HepG2 (cell line): ENCODE data around the gene TRNP1. TPM values are rescaled to one million over a fixed set of nuclear protein-coding genes. Genes with fewer than 3 reads are reported as not detected.

Experiments
- CENPBD1 ChIP-seq: sonication (generic); formaldehyde crosslinking; IDR thresholded peaks from 2 replicates; pipeline ENCODE4 v1.8.0; 2022; ENCODE audit warnings: missing genetic modification reagents, low read depth, mild to moderate bottlenecking, borderline replicate concordance
- DR1 ChIP-seq: sonication (generic); formaldehyde crosslinking; IDR thresholded peaks from 2 replicates; pipeline ENCODE4 v1.8.0; 2021; ENCODE audit warnings: mild to moderate bottlenecking, missing genetic modification reagents, inconsistent platforms
- FOXM1 ChIP-seq: sonication (generic); formaldehyde crosslinking; IDR thresholded peaks from 2 replicates; pipeline ENCODE4 v1.5.0; 2020; ENCODE audit warnings: missing genetic modification reagents
- GABPA ChIP-seq, 2 experiments: IDR thresholded peaks; 2 replicates each; pipeline ENCODE4 v1.6.1; 2011 to 2016; ENCODE audit warnings: low read depth in 2 of 2, low read length in 1 of 2, missing biosample characterization in 1 of 2, missing genetic modification characterization in 1 of 2
- ISL2 ChIP-seq: sonication (generic); formaldehyde crosslinking; IDR thresholded peaks from 2 replicates; pipeline ENCODE4 v1.5.0; 2020; ENCODE audit warnings: missing genetic modification reagents
- NR2F1 ChIP-seq, 2 experiments: fragments of 450-650 bp in 1 of 2; formaldehyde crosslinking in 1 of 2; IDR thresholded peaks; 2 replicates each; pipeline versions ENCODE4 v1.5.0 to v1.6.1; 2016 to 2020; ENCODE audit warnings: mild to moderate bottlenecking in 1 of 2, missing compliant biosample characterization in 1 of 2, missing genetic modification reagents in 1 of 2, moderate library complexity in 1 of 2
- RFXAP ChIP-seq: sonication (generic); formaldehyde crosslinking; IDR thresholded peaks from 2 replicates; pipeline ENCODE4 v1.4.0; 2020; ENCODE audit warnings: missing genetic modification reagents, borderline replicate concordance
- SRSF1 ChIP-seq: fragments of 200-400 bp; formaldehyde crosslinking; optimal IDR thresholded peaks from 2 replicates; pipeline ENCODE3; 2017; ENCODE audit warnings: mild to moderate bottlenecking, low read depth, low read length, moderate library complexity
- THYN1 ChIP-seq: sonication (generic); formaldehyde crosslinking; IDR thresholded peaks from 2 replicates; pipeline ENCODE4 v1.8.1; 2023; ENCODE audit warnings: low read depth, mild to moderate bottlenecking, moderate library complexity, missing genetic modification reagents, borderline replicate concordance
- USF2 ChIP-seq, 2 experiments: sonication (generic) in 1 of 2; formaldehyde crosslinking in 1 of 2; IDR thresholded peaks; 2 replicates each; pipeline versions ENCODE4 v1.5.1 to v1.6.1; 2011 to 2020; ENCODE audit warnings: borderline replicate concordance in 1 of 2, low read depth in 1 of 2, low read length in 1 of 2, mild to moderate bottlenecking in 1 of 2, missing genetic modification reagents in 1 of 2, moderate library complexity in 1 of 2
- ZNF691 ChIP-seq: sonication (generic); formaldehyde crosslinking; IDR thresholded peaks from 2 replicates; pipeline ENCODE4 v1.4.0; 2020; ENCODE audit warnings: missing genetic modification reagents, low read depth, mild to moderate bottlenecking, borderline replicate concordance
- ZNF766 ChIP-seq: sonication (generic); formaldehyde crosslinking; IDR thresholded peaks from 2 replicates; pipeline ENCODE4 v1.5.0; 2020; ENCODE audit warnings: missing genetic modification reagents, borderline replicate concordance
- ZSCAN22 ChIP-seq: sonication (generic); formaldehyde crosslinking; IDR thresholded peaks from 2 replicates; pipeline ENCODE4 v1.4.0; 2020; ENCODE audit warnings: mild to moderate bottlenecking, missing genetic modification reagents
- polyA plus RNA-seq, 8 experiments: library from polyadenylated mRNA; depleted of rRNA in 3 of 8; stranded (reverse) in 7 of 8; unstranded in 1 of 8; fragments of >200 nt; fragmentation: Illumina TruSeq in 4 of 8; extraction: Trizol in 4 of 8; gene quantifications; 2 replicates each; pipeline versions ENCODE4 v1.2.1 to v1.2.3, GENCODE V29; 2011 to 2016; ENCODE audit warnings: low read depth in 4 of 8, missing spikeins in 1 of 8, mixed read lengths in 1 of 8; ENCODE audit not compliant: insufficient read depth in 1 of 8
- total RNA-seq, 5 experiments: library from RNA; depleted of rRNA; stranded (reverse); fragments of >200 nt; fragmentation: Illumina TruSeq; extraction: Trizol; gene quantifications; 2 replicates each; pipeline ENCODE4 v1.2.3, GENCODE V29; 2016; ENCODE audit warnings: low read depth in 1 of 5
- TF ChIP-seq, protein P1 (sequence below): sonication (generic); formaldehyde crosslinking; IDR thresholded peaks from 2 replicates; pipeline ENCODE4 v1.9.0; 2021; ENCODE audit warnings: mild to moderate bottlenecking, missing genetic modification reagents
- TF ChIP-seq, protein P2 (sequence below): sonication (generic); formaldehyde crosslinking; conservative IDR thresholded peaks from 2 replicates; pipeline ENCODE4 v1.4.0; 2020; ENCODE audit warnings: missing genetic modification reagents

Gene TRNP1
- total and polyA plus RNA-seq, 2 of the 13 experiments (the other 11 are each of a cell fraction or from before 2014, with no cell fraction given), result 42.0 to 158 TPM

DNA sequence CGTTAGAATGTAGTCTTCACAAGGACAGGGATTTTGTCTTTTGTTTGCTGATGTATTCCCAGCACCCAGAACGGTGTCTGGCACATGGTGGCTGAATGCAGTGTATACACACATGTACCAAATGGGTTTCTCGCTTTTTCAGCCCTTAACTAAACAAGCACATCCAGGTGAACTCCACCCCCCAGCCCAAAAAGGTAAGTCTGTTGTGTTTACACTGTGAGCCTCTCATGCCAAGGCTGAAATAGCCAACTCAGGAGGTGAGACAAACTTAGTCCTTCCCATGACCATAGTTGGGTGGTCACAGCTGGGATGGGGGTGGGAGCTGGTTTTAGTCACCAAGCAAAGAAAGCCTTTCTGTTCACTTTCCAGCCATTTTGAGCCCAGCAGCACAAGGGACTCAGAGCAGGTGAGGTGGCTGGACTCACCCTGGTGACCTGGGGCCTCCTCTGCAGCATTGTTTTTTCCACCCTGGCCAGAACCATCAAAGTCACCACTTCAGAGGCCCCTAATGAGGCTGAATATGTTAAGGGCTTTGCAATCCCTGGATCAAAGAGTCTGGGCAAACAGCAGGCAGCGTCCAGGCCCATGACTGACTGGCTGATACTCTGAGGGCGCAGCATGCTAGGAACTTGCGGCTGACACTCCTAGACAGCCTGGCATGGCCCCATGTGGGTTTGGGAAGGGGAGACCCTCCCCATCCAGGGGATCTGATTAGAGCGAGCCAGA is 10.4 kb downstream of the TRNP1 start (continued):
- TF ChIP-seq CENPBD1 (no peak), ZNF766 (no peak), NR2F1 (CRISPR knock-in tag; IDR thresholded peaks at IDR 0.05) (no peak; a peak in 1 of 4 replicates), GABPA (IDR thresholded peaks at IDR 0.05; ENCODE audit: low read depth, low read length) (no peak), GABPA (CRISPR knock-in tag; IDR thresholded peaks at IDR 0.05; ENCODE audit: low read depth) (no peak), DR1 (CRISPR knock-in tag) (no peak), ZSCAN22 (CRISPR knock-in tag) (no peak), USF2 (IDR thresholded peaks at IDR 0.05; ENCODE audit: low read depth, low read length) (no peak), USF2 (CRISPR knock-in tag; IDR thresholded peaks at IDR 0.05; ENCODE audit: borderline replicate concordance) (no peak), FOXM1 (CRISPR knock-in tag) (no peak), SRSF1 (no peak), ZNF691 (CRISPR knock-in tag) (no peak), RFXAP (no peak), ISL2 (CRISPR knock-in tag) (peak; percentile 61), THYN1 (CRISPR knock-in tag) (no peak)
- TF ChIP-seq, protein P1, sequence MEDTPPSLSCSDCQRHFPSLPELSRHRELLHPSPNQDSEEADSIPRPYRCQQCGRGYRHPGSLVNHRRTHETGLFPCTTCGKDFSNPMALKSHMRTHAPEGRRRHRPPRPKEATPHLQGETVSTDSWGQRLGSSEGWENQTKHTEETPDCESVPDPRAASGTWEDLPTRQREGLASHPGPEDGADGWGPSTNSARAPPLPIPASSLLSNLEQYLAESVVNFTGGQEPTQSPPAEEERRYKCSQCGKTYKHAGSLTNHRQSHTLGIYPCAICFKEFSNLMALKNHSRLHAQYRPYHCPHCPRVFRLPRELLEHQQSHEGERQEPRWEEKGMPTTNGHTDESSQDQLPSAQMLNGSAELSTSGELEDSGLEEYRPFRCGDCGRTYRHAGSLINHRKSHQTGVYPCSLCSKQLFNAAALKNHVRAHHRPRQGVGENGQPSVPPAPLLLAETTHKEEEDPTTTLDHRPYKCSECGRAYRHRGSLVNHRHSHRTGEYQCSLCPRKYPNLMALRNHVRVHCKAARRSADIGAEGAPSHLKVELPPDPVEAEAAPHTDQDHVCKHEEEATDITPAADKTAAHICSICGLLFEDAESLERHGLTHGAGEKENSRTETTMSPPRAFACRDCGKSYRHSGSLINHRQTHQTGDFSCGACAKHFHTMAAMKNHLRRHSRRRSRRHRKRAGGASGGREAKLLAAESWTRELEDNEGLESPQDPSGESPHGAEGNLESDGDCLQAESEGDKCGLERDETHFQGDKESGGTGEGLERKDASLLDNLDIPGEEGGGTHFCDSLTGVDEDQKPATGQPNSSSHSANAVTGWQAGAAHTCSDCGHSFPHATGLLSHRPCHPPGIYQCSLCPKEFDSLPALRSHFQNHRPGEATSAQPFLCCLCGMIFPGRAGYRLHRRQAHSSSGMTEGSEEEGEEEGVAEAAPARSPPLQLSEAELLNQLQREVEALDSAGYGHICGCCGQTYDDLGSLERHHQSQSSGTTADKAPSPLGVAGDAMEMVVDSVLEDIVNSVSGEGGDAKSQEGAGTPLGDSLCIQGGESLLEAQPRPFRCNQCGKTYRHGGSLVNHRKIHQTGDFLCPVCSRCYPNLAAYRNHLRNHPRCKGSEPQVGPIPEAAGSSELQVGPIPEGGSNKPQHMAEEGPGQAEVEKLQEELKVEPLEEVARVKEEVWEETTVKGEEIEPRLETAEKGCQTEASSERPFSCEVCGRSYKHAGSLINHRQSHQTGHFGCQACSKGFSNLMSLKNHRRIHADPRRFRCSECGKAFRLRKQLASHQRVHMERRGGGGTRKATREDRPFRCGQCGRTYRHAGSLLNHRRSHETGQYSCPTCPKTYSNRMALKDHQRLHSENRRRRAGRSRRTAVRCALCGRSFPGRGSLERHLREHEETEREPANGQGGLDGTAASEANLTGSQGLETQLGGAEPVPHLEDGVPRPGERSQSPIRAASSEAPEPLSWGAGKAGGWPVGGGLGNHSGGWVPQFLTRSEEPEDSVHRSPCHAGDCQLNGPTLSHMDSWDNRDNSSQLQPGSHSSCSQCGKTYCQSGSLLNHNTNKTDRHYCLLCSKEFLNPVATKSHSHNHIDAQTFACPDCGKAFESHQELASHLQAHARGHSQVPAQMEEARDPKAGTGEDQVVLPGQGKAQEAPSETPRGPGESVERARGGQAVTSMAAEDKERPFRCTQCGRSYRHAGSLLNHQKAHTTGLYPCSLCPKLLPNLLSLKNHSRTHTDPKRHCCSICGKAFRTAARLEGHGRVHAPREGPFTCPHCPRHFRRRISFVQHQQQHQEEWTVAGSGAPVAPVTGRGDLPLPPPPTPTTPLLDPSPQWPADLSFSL (CRISPR knock-in tag), result no peak
- TF ChIP-seq, protein P2, sequence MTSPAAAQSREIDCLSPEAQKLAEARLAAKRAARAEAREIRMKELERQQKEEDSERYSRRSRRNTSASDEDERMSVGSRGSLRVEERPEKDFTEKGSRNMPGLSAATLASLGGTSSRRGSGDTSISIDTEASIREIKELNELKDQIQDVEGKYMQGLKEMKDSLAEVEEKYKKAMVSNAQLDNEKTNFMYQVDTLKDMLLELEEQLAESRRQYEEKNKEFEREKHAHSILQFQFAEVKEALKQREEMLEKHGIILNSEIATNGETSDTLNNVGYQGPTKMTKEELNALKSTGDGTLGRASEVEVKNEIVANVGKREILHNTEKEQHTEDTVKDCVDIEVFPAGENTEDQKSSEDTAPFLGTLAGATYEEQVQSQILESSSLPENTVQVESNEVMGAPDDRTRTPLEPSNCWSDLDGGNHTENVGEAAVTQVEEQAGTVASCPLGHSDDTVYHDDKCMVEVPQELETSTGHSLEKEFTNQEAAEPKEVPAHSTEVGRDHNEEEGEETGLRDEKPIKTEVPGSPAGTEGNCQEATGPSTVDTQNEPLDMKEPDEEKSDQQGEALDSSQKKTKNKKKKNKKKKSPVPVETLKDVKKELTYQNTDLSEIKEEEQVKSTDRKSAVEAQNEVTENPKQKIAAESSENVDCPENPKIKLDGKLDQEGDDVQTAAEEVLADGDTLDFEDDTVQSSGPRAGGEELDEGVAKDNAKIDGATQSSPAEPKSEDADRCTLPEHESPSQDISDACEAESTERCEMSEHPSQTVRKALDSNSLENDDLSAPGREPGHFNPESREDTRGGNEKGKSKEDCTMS (CRISPR knock-in tag), result no peak
